Tibial artery (tissue), 4 donors: ENCODE results near the gene ADARB2.

Experiments used
- DNase-seq, 2 donors: peaks; one replicate each; pipeline ENCODE4 v3.0.0-alpha.2; 2019
- H3K27ac ChIP-seq, 2 donors: fragments of 200-600 bp; sonication (generic) in 1 of 2; 1 replicate in 1 of 2; 2 replicates in 1 of 2; pipeline ENCODE4 v1.5.1; 2018 to 2019; ENCODE audit warnings: mild to moderate bottlenecking in 1 of 2
- H3K27me3 ChIP-seq, 2 donors: fragments of 200-600 bp; sonication (generic) in 1 of 2; one replicate each; pipeline versions ENCODE4 v1.5.1 to v1.6.0; 2016 to 2019
- H3K36me3 ChIP-seq, 3 donors: fragments of 200-600 bp; sonication (generic) in 2 of 3; one replicate each; pipeline ENCODE4 v1.5.1; 2016 to 2019; ENCODE audit warnings: mild to moderate bottlenecking in 2 of 3
- H3K4me1 ChIP-seq, 4 donors: fragments of 200-600 bp; sonication (generic) in 2 of 4; 1 replicate in 3 of 4; 2 replicates in 1 of 4; pipeline ENCODE4 v1.5.1; 2016 to 2019
- H3K4me3 ChIP-seq, 2 donors: fragments of 200-600 bp; sonication (generic) in 1 of 2; 1 replicate in 1 of 2; 2 replicates in 1 of 2; pipeline ENCODE4 v1.5.1; 2018 to 2019; ENCODE audit warnings: mild to moderate bottlenecking in 2 of 2
- H3K9me3 ChIP-seq, 3 donors: fragments of 200-600 bp; sonication (generic) in 1 of 3; one replicate each; pipeline ENCODE4 v1.5.1; 2016 to 2019
- intact Hi-C: fragments of 100-400 bp; cut with DNase I; formaldehyde crosslinking; loops from one replicate; pipeline ENCODE4 v1.15.0; 2023; ENCODE audit warnings: low total_unique reads
- TF ChIP-seq, protein P1 (sequence below), 2 experiments: fragments of 200-600 bp in 1 of 2; fragments of 450-650 bp in 1 of 2; IDR thresholded peaks; one replicate each; pipeline ENCODE4 v1.5.1; 2017 to 2019; ENCODE audit warnings: antibody characterized with exemption in 2 of 2, mild to moderate bottlenecking in 1 of 2, moderate library complexity in 1 of 2

ADARB2 gene

DNA sequence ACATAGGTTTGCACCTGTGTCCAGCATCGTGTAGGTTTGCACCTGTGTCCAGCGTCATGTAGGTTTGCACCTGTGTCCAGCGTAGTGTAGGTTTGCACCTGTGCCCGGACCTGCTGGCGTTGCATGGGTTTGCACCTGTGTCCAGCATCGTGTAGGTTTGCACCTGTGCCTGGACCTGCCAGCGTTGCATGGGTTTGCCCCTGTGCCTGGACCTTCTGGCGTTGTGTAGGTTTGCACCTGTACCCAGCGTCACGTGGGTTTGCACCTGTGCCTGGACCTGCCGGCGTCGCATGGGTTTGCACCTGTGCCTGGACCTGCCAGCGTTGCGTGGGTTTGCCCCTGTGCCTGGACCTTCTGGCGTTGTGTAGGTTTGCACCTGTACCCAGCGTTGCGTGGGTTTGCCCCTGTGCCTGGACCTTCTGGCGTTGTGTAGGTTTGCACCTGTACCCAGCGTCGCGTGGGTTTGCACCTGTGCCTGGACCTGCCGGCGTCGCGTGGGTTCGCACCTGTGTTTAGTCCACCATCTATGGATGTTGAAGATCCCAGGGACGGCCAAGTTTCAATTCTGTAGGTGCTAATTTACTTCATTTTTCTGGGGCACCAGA is 523.2 kb downstream of the ADARB2 start:
- no peak overlapping the region for H3K27ac ChIP-seq
- no peak overlapping the region for H3K4me3 ChIP-seq
- H3K27me3 ChIP-seq: peaks cover 0 to 9% of the 10 kb centered on the region in 2 donors
- intact Hi-C loops: no loop called here
- H3K4me1 ChIP-seq: no peaks in the 10 kb centered on the region
- TF ChIP-seq, protein P1, sequence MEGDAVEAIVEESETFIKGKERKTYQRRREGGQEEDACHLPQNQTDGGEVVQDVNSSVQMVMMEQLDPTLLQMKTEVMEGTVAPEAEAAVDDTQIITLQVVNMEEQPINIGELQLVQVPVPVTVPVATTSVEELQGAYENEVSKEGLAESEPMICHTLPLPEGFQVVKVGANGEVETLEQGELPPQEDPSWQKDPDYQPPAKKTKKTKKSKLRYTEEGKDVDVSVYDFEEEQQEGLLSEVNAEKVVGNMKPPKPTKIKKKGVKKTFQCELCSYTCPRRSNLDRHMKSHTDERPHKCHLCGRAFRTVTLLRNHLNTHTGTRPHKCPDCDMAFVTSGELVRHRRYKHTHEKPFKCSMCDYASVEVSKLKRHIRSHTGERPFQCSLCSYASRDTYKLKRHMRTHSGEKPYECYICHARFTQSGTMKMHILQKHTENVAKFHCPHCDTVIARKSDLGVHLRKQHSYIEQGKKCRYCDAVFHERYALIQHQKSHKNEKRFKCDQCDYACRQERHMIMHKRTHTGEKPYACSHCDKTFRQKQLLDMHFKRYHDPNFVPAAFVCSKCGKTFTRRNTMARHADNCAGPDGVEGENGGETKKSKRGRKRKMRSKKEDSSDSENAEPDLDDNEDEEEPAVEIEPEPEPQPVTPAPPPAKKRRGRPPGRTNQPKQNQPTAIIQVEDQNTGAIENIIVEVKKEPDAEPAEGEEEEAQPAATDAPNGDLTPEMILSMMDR (IDR thresholded peaks at IDR 0.05): no peak
- no peaks in the 10 kb centered on the region for H3K9me3 ChIP-seq
- H3K36me3 ChIP-seq: no peaks in the 10 kb centered on the region
- DNase-seq: no peak

DNA sequence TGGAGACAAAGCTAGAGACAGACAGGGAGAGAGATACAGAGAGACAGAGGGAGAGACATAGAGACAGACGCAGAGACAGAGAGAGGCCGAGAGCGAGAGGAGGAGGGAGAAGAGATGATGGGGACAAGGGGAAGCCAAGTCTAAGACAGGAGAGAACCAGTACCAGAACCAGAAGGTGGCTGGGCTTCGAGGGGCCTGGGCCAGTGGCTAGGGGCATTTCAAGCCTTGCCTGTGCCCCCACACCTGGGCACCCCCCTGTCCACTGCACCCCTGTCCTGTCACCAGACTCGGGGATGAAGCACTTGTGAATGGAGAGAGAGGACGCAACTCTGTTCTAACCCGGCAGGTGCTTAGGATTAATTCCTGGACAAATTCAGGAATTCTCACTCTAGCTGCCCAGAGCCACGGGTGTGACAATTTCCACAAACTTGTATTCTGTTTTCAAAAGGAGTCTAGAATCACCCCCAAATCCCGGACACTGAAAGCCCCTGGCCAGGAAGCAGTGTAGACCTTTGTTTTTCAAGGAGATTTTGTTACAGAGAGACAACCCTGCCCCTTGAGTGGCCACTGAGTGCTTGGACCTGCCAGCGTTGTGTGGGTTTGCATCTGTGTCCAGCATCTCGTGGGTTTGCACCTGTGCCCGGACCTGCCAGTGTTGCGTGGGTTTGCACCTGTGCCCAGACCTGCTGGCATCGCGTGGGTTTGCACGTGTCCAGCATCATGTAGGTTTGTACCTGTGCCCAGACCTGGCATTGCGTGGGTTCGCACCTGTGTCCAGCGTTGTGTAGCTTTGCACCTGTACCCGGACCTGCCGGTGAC is 523.9 kb downstream of the ADARB2 start:
- DNase-seq: no peak
- H3K27ac ChIP-seq: no peak overlapping the region

DNA sequence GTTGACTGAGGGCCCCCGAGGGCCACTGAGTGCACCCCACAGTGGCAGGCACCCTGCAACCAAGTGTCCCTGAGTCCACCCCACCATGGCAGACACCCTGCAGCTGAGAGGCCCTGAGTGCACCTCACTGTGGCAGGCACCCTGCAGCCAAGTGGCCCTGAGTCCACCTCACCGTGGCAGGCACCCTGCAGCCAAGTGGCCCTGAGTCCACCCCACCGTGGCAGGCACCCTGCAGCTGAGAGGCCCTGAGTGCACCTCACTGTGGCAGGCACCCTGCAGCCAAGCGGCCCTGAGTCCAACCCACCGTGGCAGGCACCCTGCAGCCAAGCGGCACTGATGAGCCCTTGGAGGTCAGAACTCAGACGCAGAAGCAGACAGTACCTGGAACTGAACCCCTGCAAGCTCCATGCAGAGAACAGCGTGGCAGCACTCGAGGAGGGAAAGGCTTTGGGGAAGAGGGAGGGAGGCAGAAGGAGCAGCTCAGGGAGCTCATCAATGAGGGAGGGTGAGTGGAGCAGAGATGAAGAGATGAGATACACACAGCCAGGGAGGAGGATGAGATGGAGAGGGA is 524.7 kb downstream of the ADARB2 start:
- Histone ChIP-seq H3K4me1 (no peaks in the 10 kb centered on the region), H3K4me3 (no peak overlapping the region), H3K27ac (no peak overlapping the region), H3K27me3 (peaks cover 0 to 9% of the 10 kb centered on the region in 2 donors), H3K36me3 (no peaks in the 10 kb centered on the region), H3K9me3 (no peaks in the 10 kb centered on the region)
- no peak for DNase-seq
- intact Hi-C loops: no loop called here
- TF ChIP-seq, protein P1 (IDR thresholded peaks at IDR 0.05): no peak

More for the DNA sequence above, 523.9 kb downstream of the ADARB2 start:
- no peaks in the 10 kb centered on the region for H3K9me3 ChIP-seq
- H3K4me1 ChIP-seq: no peaks in the 10 kb centered on the region
- H3K36me3 ChIP-seq: no peaks in the 10 kb centered on the region
- H3K27me3 ChIP-seq: peaks cover 0 to 9% of the 10 kb centered on the region in 2 donors
- intact Hi-C loops: no loop called here
- H3K4me3 ChIP-seq: no peak overlapping the region
- TF ChIP-seq, protein P1 (IDR thresholded peaks at IDR 0.05): no peak

DNA sequence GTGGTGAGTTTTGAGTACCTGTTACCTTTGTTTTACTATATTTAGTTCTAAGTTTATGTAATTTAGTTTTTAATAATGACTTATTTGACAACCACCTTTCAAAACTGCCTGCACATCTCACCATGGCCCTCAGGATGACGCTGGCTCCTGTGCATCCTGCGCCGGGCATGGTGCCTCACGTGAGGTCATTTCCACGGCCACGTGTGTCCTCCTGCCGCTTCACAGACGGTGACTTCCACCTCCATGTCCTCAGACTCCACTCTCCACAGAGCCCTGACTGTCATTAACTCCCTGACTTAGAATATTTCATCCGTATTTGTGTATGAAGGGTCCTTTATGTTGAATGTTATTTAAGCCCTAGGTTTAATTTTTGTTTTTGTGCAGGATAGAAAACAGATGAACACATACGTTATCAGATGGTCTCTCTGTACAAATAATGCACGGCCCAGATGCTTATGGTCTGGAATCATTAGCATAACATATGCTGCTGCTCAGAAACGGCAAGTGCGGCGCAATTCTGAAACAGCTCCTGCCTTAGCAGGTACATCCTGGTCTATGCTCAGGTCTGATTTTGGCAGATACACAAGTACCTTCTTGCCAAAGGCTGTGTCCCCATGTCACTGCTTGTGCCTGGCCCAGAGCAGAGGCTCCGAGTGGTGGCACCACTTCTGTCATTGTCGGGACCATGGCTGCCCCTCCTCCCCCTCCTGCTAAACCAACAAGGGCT is 525.3 kb downstream of the ADARB2 start:
- H3K36me3 ChIP-seq: no peaks in the 10 kb centered on the region
- no peak overlapping the region for H3K4me3 ChIP-seq
- H3K27me3 ChIP-seq: peaks cover 0 to 9% of the 10 kb centered on the region in 2 donors
- intact Hi-C loops: no loop called here
- DNase-seq: no peak
- H3K27ac ChIP-seq: no peak overlapping the region
- TF ChIP-seq, protein P1 (IDR thresholded peaks at IDR 0.05): no peak
- H3K4me1 ChIP-seq: no peaks in the 10 kb centered on the region
- no peaks in the 10 kb centered on the region for H3K9me3 ChIP-seq

DNA sequence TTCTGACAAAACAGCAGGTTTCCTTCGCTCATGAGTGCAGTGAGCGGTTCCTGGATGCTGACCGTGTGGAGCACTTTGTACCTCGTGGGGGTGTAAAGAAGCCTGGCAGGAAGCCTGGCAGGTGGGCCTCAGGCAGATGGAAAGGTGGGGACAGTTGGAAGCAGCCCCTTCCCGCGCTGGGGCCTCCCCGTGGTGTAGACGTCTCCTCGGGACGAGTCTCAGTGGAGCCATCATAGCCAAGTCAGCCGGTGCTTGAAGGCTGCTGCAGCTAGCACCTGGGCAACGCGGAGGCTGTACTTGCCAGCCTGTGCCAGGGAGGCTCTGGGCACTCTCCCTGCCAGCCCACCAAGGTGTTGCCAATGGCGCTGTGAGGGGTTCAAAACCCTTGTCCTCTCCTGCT is 526.7 kb downstream of the ADARB2 start:
- TF ChIP-seq, protein P1 (IDR thresholded peaks at IDR 0.05): no peak
- Histone ChIP-seq H3K27ac (no peak overlapping the region), H3K9me3 (no peaks in the 10 kb centered on the region), H3K4me1 (no peaks in the 10 kb centered on the region), H3K27me3 (peaks cover 0 to 9% of the 10 kb centered on the region in 2 donors), H3K36me3 (no peaks in the 10 kb centered on the region), H3K4me3 (no peak overlapping the region)
- no peak for DNase-seq
- intact Hi-C loops: no loop called here
